ENCODE measurements around the gene ELAPOR1.
A peak's percentile ranks its signal among the peaks of the same experiment; 100 is the strongest.

Gene ELAPOR1

GRCh38 chr1:109096120-109096519 lies 17.8 kb upstream of the ELAPOR1 start:
- Histone ChIP-seq H3K9ac (ENCODE audit: low read length) (no peak overlapping the region), H4K20me1 (ENCODE audit: insufficient read depth, low read length) (no peaks in the 10 kb centered on the region), H3K79me2 (ENCODE audit: low read length) (peaks cover 29% of the 10 kb centered on the region), H3F3A (ENCODE audit: insufficient read depth, low read length) (no peaks in the 10 kb centered on the region), H2AFZ (ENCODE audit: low read length) (no peak overlapping the region), H3K9me3 (replicated peaks; ENCODE audit: insufficient read depth, low read length) (no peaks in the 10 kb centered on the region), H3K36me3 (replicated peaks; ENCODE audit: insufficient read depth, low read length) (no peaks in the 10 kb centered on the region), H3K27me3 (replicated peaks; ENCODE audit: insufficient read depth, low read length) (no peaks in the 10 kb centered on the region), H3K9me2 (replicated peaks; ENCODE audit: insufficient read depth, low read length) (no peaks in the 10 kb centered on the region), H3K4me1 (ENCODE audit: low read length) (0 out of 2 replicates have a peak, but pooled peaks cover 6% of the 10 kb centered on the region), H3K27ac (ENCODE audit: low read length) (no peak overlapping the region), H3K4me3 (ENCODE audit: low read length) (no peak overlapping the region), H3K4me2 (ENCODE audit: low read depth, low read length) (no peak overlapping the region)
- no peak for TF ChIP-seq CTCF (IDR thresholded peaks at IDR 0.05; ENCODE audit: low read length)
- no peak for TF ChIP-seq EZH2phosphoT487 (IDR thresholded peaks at IDR 0.05; ENCODE audit: low read length)
- TF ChIP-seq EZH2 (optimal IDR thresholded peaks at IDR 0.05; ENCODE audit: low read depth, low read length) = no peak
- DNase-seq = no peak

GRCh38 chr1:109099938-109100773 lies 13.8 kb upstream of the ELAPOR1 start:
- H3K36me3 ChIP-seq (replicated peaks; ENCODE audit: insufficient read depth, low read length) = no peaks in the 10 kb centered on the region
- H3F3A ChIP-seq (ENCODE audit: insufficient read depth, low read length) = no peaks in the 10 kb centered on the region
- peak; percentile 93 for DNase-seq
- no peaks in the 10 kb centered on the region for H3K27me3 ChIP-seq (replicated peaks; ENCODE audit: insufficient read depth, low read length)
- peak overlapping the region; percentile 53 for H2AFZ ChIP-seq (ENCODE audit: low read length)
- H4K20me1 ChIP-seq (ENCODE audit: insufficient read depth, low read length) = no peaks in the 10 kb centered on the region
- no peak for TF ChIP-seq EZH2phosphoT487 (IDR thresholded peaks at IDR 0.05; ENCODE audit: low read length)
- TF ChIP-seq CTCF (IDR thresholded peaks at IDR 0.05; ENCODE audit: low read length) = peak; percentile 62
- no peaks in the 10 kb centered on the region for H3K4me1 ChIP-seq (ENCODE audit: low read length)
- H3K9ac ChIP-seq (ENCODE audit: low read length) = peak overlapping the region; percentile 88
- H3K9me3 ChIP-seq (replicated peaks; ENCODE audit: insufficient read depth, low read length) = no peaks in the 10 kb centered on the region
- peak overlapping the region; percentile 52; the same call in 1 of the 2 replicates for H3K4me2 ChIP-seq (ENCODE audit: low read depth, low read length)
- no peaks in the 10 kb centered on the region for H3K9me2 ChIP-seq (replicated peaks; ENCODE audit: insufficient read depth, low read length)
- H3K4me3 ChIP-seq (ENCODE audit: low read length) = peak overlapping the region; percentile 79
- peak overlapping the region; percentile 63; the same call in 1 of the 2 replicates for H3K27ac ChIP-seq (ENCODE audit: low read length)
- peaks cover 11% of the 10 kb centered on the region for H3K79me2 ChIP-seq (ENCODE audit: low read length)

GRCh38 chr1:109104364-109105151 lies 9.4 kb upstream of the ELAPOR1 start:
- DNase-seq = no peak
- no peak overlapping the region for H3K27ac ChIP-seq (ENCODE audit: low read length)
- no peak overlapping the region for H3K4me2 ChIP-seq (ENCODE audit: low read depth, low read length)
- H3K36me3 ChIP-seq (replicated peaks; ENCODE audit: insufficient read depth, low read length) = no peaks in the 10 kb centered on the region
- H3K9me2 ChIP-seq (replicated peaks; ENCODE audit: insufficient read depth, low read length) = no peaks in the 10 kb centered on the region
- no peaks in the 10 kb centered on the region for H4K20me1 ChIP-seq (ENCODE audit: insufficient read depth, low read length)
- peaks cover 11% of the 10 kb centered on the region for H3K79me2 ChIP-seq (ENCODE audit: low read length)
- H3K9me3 ChIP-seq (replicated peaks; ENCODE audit: insufficient read depth, low read length) = no peaks in the 10 kb centered on the region
- H3K4me1 ChIP-seq (ENCODE audit: low read length) = no peaks in the 10 kb centered on the region
- no peak overlapping the region for H3K9ac ChIP-seq (ENCODE audit: low read length)
- H3F3A ChIP-seq (ENCODE audit: insufficient read depth, low read length) = no peaks in the 10 kb centered on the region
- no peak overlapping the region for H3K4me3 ChIP-seq (ENCODE audit: low read length)
- TF ChIP-seq EZH2 (optimal IDR thresholded peaks at IDR 0.05; ENCODE audit: low read depth, low read length) = no peak
- no peaks in the 10 kb centered on the region for H3K27me3 ChIP-seq (replicated peaks; ENCODE audit: insufficient read depth, low read length)
- H2AFZ ChIP-seq (ENCODE audit: low read length) = no peak overlapping the region
